Ishikawa (cell line): ENCODE data around the gene PODNL1.

ENCODE experiments used
- CEBPB ChIP-seq: IDR thresholded peaks from 2 replicates; pipeline ENCODE4 v1.6.1; 2012
- CREB1 ChIP-seq: IDR thresholded peaks from 2 replicates; pipeline ENCODE4 v1.6.1; 2012; ENCODE audit warnings: low read depth
- EGR1 ChIP-seq: IDR thresholded peaks from 2 replicates; pipeline ENCODE4 v1.6.1; 2012
- EP300 ChIP-seq: IDR thresholded peaks from 2 replicates; pipeline ENCODE4 v1.6.1; 2012; ENCODE audit warnings: borderline replicate concordance
- FOXM1 ChIP-seq: IDR thresholded peaks from 2 replicates; pipeline ENCODE4 v1.6.1; 2012; ENCODE audit warnings: low read depth, borderline replicate concordance
- NFIC ChIP-seq: IDR thresholded peaks from 2 replicates; pipeline ENCODE4 v1.6.1; 2012
- RAD21 ChIP-seq: IDR thresholded peaks from 2 replicates; pipeline ENCODE4 v1.6.1; 2012; ENCODE audit warnings: low read depth
- REST ChIP-seq: IDR thresholded peaks from 2 replicates; pipeline ENCODE4 v1.6.1; 2012; ENCODE audit warnings: low read depth, mild to moderate bottlenecking
- TAF1 ChIP-seq: IDR thresholded peaks from 2 replicates; pipeline ENCODE4 v1.6.1; 2012; ENCODE audit warnings: low read depth, mild to moderate bottlenecking
- TCF12 ChIP-seq: IDR thresholded peaks from 2 replicates; pipeline ENCODE4 v1.6.1; 2012; ENCODE audit warnings: low read depth
- TEAD4 ChIP-seq: IDR thresholded peaks from 2 replicates; pipeline ENCODE4 v1.6.1; 2012
- USF1 ChIP-seq: IDR thresholded peaks from 2 replicates; pipeline ENCODE4 v1.6.1; 2012
- YY1 ChIP-seq: IDR thresholded peaks from 2 replicates; pipeline ENCODE4 v1.6.1; 2012; ENCODE audit warnings: low read depth
- ZBTB7A ChIP-seq: IDR thresholded peaks from 2 replicates; pipeline ENCODE4 v1.6.1; 2012; ENCODE audit warnings: low read depth
- TF ChIP-seq, protein P1 (sequence below): IDR thresholded peaks from 2 replicates; pipeline ENCODE4 v1.6.1; 2012

PODNL1 gene

GRCh38 chr19:13959962-13960862 is 22.0 kb upstream of the PODNL1 start:
- TF ChIP-seq TCF12 (no peak), CREB1 (no peak), REST (no peak), NFIC (no peak), EGR1 (no peak)
- TF ChIP-seq, protein P1, sequence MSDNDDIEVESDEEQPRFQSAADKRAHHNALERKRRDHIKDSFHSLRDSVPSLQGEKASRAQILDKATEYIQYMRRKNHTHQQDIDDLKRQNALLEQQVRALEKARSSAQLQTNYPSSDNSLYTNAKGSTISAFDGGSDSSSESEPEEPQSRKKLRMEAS: no peak

- TF ChIP-seq USF1 (no peak), ZBTB7A (no peak), CREB1 (no peak), EGR1 (no peak), REST (no peak), TEAD4 (no peak), CEBPB (no peak), NFIC (no peak), TCF12 (no peak), TAF1 (no peak), YY1 (no peak), RAD21 (no peak), FOXM1 (no peak)
- TF ChIP-seq, protein P1: no peak
Measured at GRCh38 chr19:13959141-13959961, 21.1 kb upstream of the PODNL1 start.

- no peak for TF ChIP-seq FOXM1
- no peak for TF ChIP-seq EGR1
- no peak for TF ChIP-seq CREB1
- TF ChIP-seq RAD21: no peak
- TF ChIP-seq TEAD4: no peak
- TF ChIP-seq, protein P1: no peak
Measured at GRCh38 chr19:13958043-13958442, 19.8 kb upstream of the PODNL1 start.

DNA sequence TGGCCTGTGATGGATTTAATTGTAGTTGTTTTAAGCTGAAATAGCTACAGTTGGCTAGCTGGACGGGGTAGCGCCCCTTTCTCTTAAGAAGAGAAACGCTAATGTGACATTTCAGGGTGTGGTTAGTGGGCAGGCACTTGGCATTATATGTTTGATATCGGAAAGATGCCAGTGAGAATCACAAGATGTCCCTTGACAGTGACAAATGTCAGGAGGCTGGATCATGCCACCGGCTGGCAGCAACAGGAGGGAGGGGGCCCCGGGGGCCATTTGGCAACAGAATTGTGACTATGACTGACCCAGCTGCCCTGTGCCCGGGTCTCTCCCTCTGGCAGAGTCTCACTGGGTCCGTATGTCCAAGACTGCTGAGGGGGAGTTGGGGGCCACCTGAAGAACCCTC is 18.8 kb upstream of the PODNL1 start:
- no peak for TF ChIP-seq ZBTB7A
- no peak for TF ChIP-seq TAF1
- TF ChIP-seq RAD21: no peak
- no peak for TF ChIP-seq CEBPB
- TF ChIP-seq, protein P1: no peak
- TF ChIP-seq TEAD4: no peak
- no peak for TF ChIP-seq EP300
- TF ChIP-seq USF1: no peak
- no peak for TF ChIP-seq REST
- no peak for TF ChIP-seq NFIC
